Activated CD8-positive, alpha-beta memory T cell treated with anti-CD3 and anti-CD28 coated beads, Interleukin-2, amount 50 U/mL, for 1 hour (primary cell): ENCODE measurements around the gene TRPC6.

Experiments
- DNase-seq: peaks from one replicate; pipeline ENCODE4 v3.0.0-alpha.2; 2020; ENCODE audit errors: extremely low read depth

TRPC6 gene

GRCh38 chr11:101583251-101584128 is at the start of gene TRPC6:
Gene TRPC6, minus strand, starts transcription at chr11:101584007. Its CDS starts 504 bp downstream, at chr11:101583503.
- DNase-seq = no peak

GRCh38 chr11:101620026-101620425 is 36.2 kb upstream of the TRPC6 start:
- no peak for DNase-seq

DNA sequence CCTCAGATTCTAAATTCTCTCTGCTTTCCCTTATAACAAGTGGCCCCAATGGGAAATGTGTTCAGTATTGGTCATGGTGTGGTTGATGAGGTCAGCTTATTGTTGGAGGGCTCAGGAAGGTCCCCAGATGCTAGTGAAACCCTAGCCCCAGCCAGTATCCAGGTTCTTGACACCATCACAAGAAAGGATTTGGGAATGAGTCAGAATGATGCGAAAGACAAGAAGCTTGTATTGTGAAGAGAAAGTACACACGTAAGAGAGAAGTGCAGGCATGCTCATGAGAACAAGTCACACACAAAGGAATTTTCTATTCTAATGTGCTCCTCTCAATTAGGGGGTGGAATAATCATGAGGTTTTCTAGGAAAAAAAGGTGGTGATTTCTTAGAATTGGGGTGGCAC is 34.9 kb upstream of the TRPC6 start:
- no peak for DNase-seq

GRCh38 chr11:101617735-101618332 is 34.0 kb upstream of the TRPC6 start:
- DNase-seq = no peak

DNA sequence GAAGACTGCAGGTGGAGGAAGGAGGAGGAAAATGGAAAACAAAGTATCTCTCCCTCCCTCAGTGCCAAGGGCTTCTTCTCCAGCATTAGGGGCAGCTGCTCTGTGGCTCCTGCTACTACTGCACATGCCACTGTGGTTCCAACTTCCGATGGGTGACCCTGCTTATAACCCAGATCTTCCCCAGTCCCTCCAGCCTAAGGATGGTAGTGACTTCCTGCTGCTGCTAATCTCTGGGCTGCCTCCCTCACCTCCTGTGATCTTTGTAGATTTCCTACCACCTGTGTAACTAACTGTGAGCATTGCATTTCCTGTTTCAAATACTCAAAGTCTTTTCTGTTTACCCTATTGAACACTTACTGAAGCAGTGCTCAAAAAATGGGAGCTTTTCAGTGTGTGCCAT is 28.7 kb upstream of the TRPC6 start:
- no peak for DNase-seq

DNA sequence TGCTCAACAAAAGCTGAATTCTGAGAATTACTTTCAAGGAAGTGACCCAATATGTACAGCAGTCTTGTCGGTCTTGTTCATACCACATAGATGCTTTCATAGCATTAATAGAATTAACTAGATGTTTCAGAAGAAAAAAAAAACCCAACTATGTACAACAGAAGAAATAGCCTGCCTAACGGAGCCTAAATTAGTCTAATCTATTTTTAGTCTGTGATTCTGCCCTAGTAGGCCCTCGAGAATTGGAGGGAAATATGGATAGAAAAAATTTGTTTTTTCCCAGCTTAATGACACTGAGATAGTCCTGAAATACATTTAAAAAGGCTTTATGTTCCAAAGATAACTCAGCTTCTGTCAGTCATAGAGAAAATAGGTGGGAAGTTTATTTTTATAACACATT is 17.1 kb upstream of the TRPC6 start:
- no peak for DNase-seq

DNA sequence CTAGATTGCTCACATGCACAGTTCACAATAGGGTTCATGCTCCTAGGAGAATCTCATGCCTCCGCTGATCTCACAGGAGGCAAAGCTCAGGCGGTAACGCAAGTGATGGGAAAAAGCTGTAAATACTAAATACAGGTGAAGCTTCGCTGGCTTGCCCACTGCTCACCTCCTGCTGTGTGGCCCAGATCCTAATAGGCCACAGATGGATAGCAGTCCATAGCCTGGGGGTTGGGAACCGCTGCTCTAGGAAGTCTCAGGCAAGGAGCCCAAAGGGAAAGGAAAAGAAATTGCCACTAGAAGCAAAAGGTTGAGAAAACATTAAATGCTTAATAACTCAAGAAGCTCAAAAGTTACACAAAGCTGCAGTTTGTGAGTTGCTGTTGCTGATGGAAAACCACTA is 3.2 kb upstream of the TRPC6 start:
- no peak for DNase-seq

- no peak for DNase-seq
These were observed 848 bp upstream of the TRPC6 start for GRCh38 chr11:101584655-101585054.

DNA sequence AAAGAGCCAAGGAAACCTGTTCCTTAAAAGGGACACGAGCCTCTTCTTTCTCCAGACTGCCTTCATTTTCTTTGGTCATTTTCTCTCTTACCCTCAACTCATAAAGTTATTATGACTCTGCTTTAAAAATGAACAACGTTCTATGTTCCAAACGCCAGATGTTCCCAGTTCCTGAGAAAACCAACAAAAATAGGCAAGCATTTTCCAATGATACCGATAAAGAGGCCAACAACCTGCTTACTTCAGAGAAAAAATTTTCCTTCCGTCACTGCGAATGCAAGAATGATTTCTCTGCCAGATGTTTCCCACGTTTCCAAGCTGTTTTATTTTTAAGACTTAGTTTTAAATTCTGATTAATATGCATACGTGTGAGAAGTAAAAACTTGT is 315 bp upstream of the TRPC6 start:
- DNase-seq = no peak

DNA sequence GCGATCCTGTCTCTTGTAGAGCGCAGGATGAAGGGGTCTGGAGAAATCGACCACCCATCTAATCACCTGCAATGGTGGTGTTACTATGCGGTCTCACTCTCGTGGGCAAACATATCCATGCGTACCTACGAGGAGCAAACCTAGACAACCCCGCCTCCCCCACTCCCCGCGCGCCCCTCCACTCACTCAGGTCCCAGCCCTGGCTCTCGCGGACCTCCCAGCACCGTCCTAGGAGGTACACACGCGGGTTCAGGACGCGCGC is 887 bp downstream of the TRPC6 start:
- no peak for DNase-seq

DNA sequence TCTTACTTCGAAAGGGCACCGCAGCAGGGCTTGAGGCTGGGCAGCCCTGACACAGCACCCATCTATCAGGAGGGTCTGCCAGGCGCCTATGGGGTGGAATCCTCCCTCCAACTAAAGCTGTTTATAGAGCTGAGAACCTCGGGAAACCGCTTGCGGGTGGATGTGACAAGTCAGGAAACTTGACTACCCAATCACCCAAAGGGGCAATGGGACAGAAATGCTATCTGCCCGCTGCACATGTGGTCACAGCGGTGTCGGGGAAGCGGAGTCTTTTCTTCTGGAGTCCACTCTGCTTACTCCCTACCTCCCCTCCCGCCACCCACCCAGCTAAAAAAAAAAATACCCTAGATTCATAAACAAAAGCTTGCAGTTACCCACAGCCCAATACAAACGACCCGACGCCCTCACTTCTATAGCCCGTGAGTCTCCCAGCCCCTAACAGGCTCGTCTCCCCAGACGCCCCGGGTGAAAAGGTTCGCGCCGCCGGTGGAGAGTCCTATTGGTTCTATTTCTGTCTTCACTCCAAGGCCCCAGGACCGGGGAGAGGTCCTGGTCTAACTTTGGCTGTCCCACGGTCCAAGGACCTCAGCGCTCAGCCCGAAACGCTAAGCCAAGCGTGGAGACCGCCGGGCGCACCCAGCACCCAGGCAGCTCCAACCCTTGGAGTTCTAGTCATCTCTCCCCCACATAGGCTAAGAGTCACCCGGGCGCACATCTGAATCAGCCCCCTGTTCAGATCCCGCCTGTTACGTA is 1.4 kb downstream of the TRPC6 start:
- no peak for DNase-seq

GRCh38 chr11:101577461-101577860 is 6.3 kb downstream of the TRPC6 start:
- DNase-seq = no peak

- DNase-seq = no peak
These were observed 7.4 kb downstream of the TRPC6 start for GRCh38 chr11:101576456-101576855.

GRCh38 chr11:101574886-101575285 is 8.9 kb downstream of the TRPC6 start:
- no peak for DNase-seq

- DNase-seq = no peak
These were observed 16.7 kb downstream of the TRPC6 start for GRCh38 chr11:101567071-101567470.

DNA sequence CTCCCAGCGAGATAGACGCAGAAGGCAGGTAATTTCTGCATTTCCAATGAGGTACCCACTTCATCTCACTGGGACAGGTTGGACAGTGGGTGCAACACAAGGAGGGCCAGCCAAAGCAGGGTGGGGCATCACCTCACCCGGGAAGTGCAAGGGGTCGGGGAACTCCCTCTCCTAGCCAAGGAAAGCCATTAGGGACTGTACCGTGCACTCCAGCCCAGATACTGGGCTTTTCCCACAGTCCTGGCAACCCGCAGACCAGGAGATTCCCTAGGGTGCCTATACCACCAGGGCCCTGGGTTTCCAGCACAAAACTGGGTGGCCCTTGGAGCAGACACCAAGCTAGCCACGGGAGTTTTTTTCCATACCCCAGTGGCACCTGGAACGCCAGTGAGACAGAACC is 17.2 kb downstream of the TRPC6 start:
- no peak for DNase-seq

DNA sequence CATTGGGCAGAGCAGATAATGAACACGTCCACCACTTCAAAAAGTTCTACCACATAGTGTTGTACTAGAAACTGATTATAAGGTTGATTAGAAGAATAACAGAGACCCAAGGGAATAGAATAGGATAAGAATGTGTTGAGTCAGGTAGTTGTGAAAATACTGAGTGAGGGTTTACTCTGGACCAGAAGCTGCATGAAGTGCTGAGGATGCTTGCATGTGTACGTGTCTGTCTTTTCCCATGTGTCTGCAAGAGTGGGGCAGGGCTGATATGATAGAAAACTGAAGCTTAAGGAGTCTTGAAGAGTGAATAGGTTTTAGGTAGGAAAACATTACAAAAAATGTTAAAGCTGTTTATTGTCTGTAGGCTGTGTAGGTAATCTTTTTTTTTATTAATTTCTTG is 20.6 kb downstream of the TRPC6 start:
- no peak for DNase-seq

GRCh38 chr11:101555366-101555765 is 28.4 kb downstream of the TRPC6 start:
- DNase-seq = no peak

GRCh38 chr11:101553891-101554292 is 29.9 kb downstream of the TRPC6 start:
- DNase-seq = no peak

GRCh38 chr11:101552888-101553287 is 30.9 kb downstream of the TRPC6 start:
- DNase-seq = no peak

DNA sequence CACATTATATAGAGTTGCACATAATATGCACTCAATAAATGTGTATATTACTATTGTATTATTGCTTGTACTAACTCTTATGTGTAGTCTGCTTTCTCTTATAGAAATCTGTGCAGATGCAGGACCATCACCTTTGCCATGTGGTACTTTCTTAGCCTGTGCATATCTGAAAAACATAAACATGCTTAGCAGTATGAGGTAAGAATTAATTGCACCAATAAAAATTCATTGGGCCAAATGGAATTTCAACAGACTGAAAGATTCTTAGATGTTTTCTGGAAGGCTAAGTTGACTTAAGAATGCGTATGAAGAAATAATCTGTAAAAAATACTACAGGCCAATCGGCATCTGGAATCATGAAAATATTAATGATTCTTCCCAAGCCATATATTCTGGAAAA is 55.3 kb downstream of the TRPC6 start:
- no peak for DNase-seq

- DNase-seq = no peak
These were observed 60.1 kb downstream of the TRPC6 start for GRCh38 chr11:101523634-101524260.

GRCh38 chr11:101523193-101523592 is 60.6 kb downstream of the TRPC6 start:
- no peak for DNase-seq
